ENCODE measurements around the gene MICU2.

The MICU2 gene

GRCh38 chr13:21610687-21611086 is 6.7 kb upstream of the MICU2 start:
- H3K4me1 ChIP-seq (ENCODE audit: low read length) = no peaks in the 10 kb centered on the region
- no peak overlapping the region for H3K9ac ChIP-seq (ENCODE audit: low read length)
- no peak overlapping the region for H3K4me3 ChIP-seq (ENCODE audit: low read length)
- H3K36me3 ChIP-seq (replicated peaks; ENCODE audit: low read depth, low read length) = no peaks in the 10 kb centered on the region
- no peak overlapping the region for H2AFZ ChIP-seq (ENCODE audit: low read depth, low read length)
- no peak for TF ChIP-seq EZH2phosphoT487 (IDR thresholded peaks at IDR 0.05; ENCODE audit: low read depth)
- TF ChIP-seq CTCF (IDR thresholded peaks at IDR 0.05; ENCODE audit: low read depth, low read length) = no peak
- H3K27ac ChIP-seq (ENCODE audit: low read length) = no peak overlapping the region
- no peaks in the 10 kb centered on the region for H4K20me1 ChIP-seq (ENCODE audit: insufficient read depth, low read length)
- no peaks in the 10 kb centered on the region for H3K27me3 ChIP-seq (ENCODE audit: low read depth, low read length)
- H3K9me3 ChIP-seq (ENCODE audit: insufficient read depth, low read length) = no peaks in the 10 kb centered on the region
- no peaks in the 10 kb centered on the region for H3K79me2 ChIP-seq (ENCODE audit: low read length)
- H3K4me2 ChIP-seq (ENCODE audit: low read length) = no peak overlapping the region

GRCh38 chr13:21608961-21609360 is 5.0 kb upstream of the MICU2 start:
- H3K4me1 ChIP-seq (ENCODE audit: low read length) = peaks cover 6% of the 10 kb centered on the region
- no peaks in the 10 kb centered on the region for H3K27me3 ChIP-seq (ENCODE audit: low read depth, low read length)
- H3K9me3 ChIP-seq (ENCODE audit: insufficient read depth, low read length) = no peaks in the 10 kb centered on the region
- H4K20me1 ChIP-seq (ENCODE audit: insufficient read depth, low read length) = no peaks in the 10 kb centered on the region
- H3K79me2 ChIP-seq (ENCODE audit: low read length) = no peaks in the 10 kb centered on the region
- no peak overlapping the region for H3K4me2 ChIP-seq (ENCODE audit: low read length)
- TF ChIP-seq EZH2phosphoT487 (IDR thresholded peaks at IDR 0.05; ENCODE audit: low read depth) (no peak), CTCF (IDR thresholded peaks at IDR 0.05; ENCODE audit: low read depth, low read length) (no peak)
- no peak overlapping the region for H2AFZ ChIP-seq (ENCODE audit: low read depth, low read length)
- no peak overlapping the region for H3K4me3 ChIP-seq (ENCODE audit: low read length)
- H3K36me3 ChIP-seq (replicated peaks; ENCODE audit: low read depth, low read length) = no peaks in the 10 kb centered on the region
- no peak overlapping the region for H3K27ac ChIP-seq (ENCODE audit: low read length)
- H3K9ac ChIP-seq (ENCODE audit: low read length) = no peak overlapping the region

DNA sequence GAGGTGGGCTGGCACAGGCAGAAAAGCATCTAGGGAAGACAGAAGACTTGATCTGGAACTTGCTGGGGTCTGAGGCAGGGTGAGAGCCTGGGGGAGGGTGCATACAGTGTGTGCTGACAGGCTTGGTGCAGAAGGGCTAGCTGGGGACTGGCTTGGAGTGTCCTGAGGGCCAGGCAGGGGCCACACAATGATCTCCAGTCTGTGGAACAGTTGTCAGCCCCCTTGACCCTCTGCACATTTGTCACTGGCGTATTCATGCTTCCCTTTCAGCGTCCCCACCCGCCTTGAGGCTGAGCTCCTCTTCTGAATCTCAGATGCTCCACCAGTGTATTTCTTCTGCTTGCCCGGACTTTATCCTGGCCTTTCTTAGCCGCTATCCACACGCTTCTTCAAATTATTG is 2.8 kb upstream of the MICU2 start:
- Histone ChIP-seq H2AFZ (ENCODE audit: low read depth, low read length) (no peak overlapping the region), H3K4me2 (ENCODE audit: low read length) (no peak overlapping the region), H3K9ac (ENCODE audit: low read length) (no peak overlapping the region), H3K4me3 (ENCODE audit: low read length) (no peak overlapping the region), H3K79me2 (ENCODE audit: low read length) (peaks cover 18% of the 10 kb centered on the region), H3K27me3 (ENCODE audit: low read depth, low read length) (no peaks in the 10 kb centered on the region), H3K36me3 (replicated peaks; ENCODE audit: low read depth, low read length) (no peaks in the 10 kb centered on the region), H3K27ac (ENCODE audit: low read length) (no peak overlapping the region), H3K9me3 (ENCODE audit: insufficient read depth, low read length) (no peaks in the 10 kb centered on the region), H3K4me1 (ENCODE audit: low read length) (peaks cover 6% of the 10 kb centered on the region), H4K20me1 (ENCODE audit: insufficient read depth, low read length) (no peaks in the 10 kb centered on the region)
- TF ChIP-seq CTCF (IDR thresholded peaks at IDR 0.05; ENCODE audit: low read depth, low read length) = no peak
- no peak for TF ChIP-seq EZH2phosphoT487 (IDR thresholded peaks at IDR 0.05; ENCODE audit: low read depth)

DNA sequence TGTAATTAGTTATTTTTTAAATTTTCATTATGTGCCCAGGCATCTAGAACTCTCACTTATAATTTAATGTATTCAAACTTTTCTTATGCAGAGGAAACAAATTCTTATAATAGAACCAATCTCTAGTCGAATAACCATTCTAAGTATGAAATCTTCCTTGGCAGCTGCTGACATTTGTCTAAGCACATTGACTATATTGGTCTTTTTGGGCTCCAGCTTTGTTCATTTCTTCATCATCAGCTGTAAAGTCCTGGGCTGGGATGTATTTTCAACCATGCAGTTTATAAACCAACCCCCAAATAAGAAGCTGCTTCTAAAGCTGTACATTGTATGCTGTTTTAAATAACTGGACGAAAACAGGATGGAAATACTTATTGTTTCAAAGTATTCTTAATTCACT is 2.3 kb upstream of the MICU2 start:
- Histone ChIP-seq H3K27me3 (ENCODE audit: low read depth, low read length) (no peaks in the 10 kb centered on the region), H3K4me1 (ENCODE audit: low read length) (peaks cover 6% of the 10 kb centered on the region), H3K9me3 (ENCODE audit: insufficient read depth, low read length) (no peaks in the 10 kb centered on the region), H3K27ac (ENCODE audit: low read length) (no peak overlapping the region), H3K4me2 (ENCODE audit: low read length) (no peak overlapping the region), H2AFZ (ENCODE audit: low read depth, low read length) (no peak overlapping the region), H3K79me2 (ENCODE audit: low read length) (peaks cover 23% of the 10 kb centered on the region), H4K20me1 (ENCODE audit: insufficient read depth, low read length) (no peaks in the 10 kb centered on the region), H3K9ac (ENCODE audit: low read length) (no peak overlapping the region), H3K4me3 (ENCODE audit: low read length) (no peak overlapping the region), H3K36me3 (replicated peaks; ENCODE audit: low read depth, low read length) (no peaks in the 10 kb centered on the region)
- TF ChIP-seq EZH2phosphoT487 (IDR thresholded peaks at IDR 0.05; ENCODE audit: low read depth) (no peak), CTCF (IDR thresholded peaks at IDR 0.05; ENCODE audit: low read depth, low read length) (no peak)
